Medulla oblongata (tissue), 1 donor: ENCODE measurements around the gene SLC2A10.
"Not testable (repeated sequence)": the region's sequence is repeated elsewhere in the genome, so short reads cannot be mapped to it uniquely, and the experiment has no call there.

Source experiments
- DNase-seq: peaks from one replicate; pipeline ENCODE4 v3.0.0-alpha.2; 2015; ENCODE audit errors: extremely low spot score

The SLC2A10 gene

DNA sequence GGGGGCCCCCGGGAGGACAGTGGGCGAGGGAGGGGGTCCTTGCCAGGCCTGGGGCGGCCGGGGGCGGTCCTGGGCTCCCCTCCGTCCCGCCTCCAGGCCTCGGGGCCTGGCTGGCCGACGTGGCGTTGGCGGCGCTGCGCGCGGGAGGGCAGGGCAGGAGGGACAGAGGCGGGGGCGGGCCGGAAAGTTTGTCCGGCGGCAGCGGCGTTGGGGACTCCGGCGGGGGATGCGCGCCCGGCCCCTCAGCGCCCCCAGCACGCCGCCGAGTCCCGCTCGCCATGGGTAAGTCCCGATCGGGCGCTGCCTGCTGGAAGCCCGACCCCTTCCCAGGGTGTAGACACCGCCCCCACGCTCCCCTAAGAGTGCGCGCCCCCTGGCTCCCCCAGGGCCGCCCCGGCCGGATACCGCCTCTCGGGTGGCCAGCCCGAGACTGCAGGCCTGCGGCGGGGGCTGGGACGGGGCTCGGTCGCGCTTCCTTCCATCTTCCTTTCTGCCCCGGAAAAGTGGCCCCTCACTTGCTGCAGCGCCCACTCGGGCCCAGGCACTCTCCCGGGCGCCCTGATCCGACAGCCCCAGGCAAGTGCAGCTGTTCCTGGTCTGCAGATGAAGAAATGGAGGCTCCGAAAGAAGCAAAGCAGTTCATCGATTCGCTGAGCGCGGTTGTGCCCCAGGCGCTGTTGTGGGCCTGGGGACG lies at the start of gene SLC2A10:
Gene SLC2A10, plus strand, starts transcription at position 191 of the 694 bp plus-strand sequence. Its CDS starts 88 bp downstream, at position 279.
- DNase-seq = peak; percentile 29

DNA sequence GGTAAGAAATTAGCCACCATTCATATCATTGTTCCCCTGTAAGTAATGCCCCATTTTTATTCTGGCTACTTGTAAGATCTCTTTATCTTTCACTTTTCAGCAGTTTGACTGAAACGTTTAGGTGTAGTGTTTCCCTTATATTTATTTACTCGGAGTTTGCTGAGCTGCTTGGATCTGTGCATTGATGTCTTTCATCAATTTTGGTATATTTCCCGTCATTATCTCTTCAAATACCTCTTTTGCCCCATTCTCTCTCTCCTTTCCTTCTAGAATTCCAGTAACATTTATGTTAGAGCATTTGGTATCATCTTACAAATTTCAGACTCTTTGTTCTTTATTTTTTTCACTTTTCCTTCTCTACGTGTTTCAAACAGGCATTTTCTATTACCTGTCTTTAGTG lies 49.0 kb upstream of the SLC2A10 start:
- no peak for DNase-seq

DNA sequence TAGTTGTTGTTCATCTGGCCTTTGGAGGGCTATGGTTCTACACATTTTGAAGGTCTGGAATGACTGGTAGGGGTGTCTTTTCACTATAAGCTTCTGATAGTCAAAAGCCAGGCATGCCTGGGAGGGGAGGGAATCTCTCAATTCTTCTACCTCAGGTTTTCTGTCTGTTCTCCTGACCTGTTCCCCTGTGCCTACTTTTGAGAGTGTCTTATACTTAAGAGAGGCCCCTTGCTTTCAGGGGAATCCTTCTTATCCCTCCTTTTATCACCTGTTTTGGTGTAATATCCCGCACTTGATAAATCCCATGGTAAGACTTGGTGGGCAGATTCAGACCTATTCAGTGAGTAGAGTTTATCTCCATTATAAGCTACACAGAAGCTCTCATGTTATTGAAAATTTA lies 47.8 kb upstream of the SLC2A10 start:
- no peak for DNase-seq

DNA sequence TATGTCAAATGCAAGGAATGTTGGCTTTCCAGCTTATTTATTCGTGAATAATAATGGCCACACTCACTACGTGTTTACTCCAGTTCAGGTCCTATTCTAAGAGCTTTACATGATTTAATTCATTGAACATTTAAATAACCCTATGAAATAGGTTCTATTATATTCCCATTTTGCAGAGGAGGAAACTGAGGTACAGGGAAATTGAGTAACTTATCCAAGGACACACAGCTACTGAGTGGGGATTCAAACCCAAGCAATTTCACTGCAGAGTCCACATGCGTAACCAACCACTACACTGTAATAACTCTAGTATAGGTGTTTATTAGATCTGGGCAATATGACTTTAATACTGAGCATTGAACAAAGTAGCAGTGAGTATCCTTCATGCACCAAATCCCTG lies 45.9 kb upstream of the SLC2A10 start:
- no peak for DNase-seq

- DNase-seq = no peak
Observed at GRCh38 chr20:46665602-46666001, 43.8 kb upstream of the SLC2A10 start.

DNA sequence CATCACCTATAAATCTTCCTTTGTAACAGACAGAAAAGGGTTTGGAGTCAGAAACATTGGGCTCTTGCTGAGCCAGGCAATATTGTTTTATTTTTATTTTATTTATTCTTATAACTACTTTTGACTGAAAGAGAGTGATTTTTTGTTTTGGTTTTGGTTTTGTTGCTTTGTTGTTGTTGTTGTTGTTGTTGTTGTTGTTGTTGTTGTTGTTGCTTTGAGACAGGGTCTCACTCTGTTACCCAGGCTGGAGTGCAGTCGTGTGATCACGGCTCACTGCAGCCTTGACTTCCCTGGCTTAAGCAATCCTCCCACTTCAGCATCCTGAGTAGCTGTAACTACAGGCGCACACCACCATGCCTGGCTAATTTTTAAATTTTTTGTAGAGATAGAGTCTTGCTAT lies 43.1 kb upstream of the SLC2A10 start:
- DNase-seq = no peak

GRCh38 chr20:46666818-46667515 lies 42.5 kb upstream of the SLC2A10 start:
- DNase-seq = no peak

DNA sequence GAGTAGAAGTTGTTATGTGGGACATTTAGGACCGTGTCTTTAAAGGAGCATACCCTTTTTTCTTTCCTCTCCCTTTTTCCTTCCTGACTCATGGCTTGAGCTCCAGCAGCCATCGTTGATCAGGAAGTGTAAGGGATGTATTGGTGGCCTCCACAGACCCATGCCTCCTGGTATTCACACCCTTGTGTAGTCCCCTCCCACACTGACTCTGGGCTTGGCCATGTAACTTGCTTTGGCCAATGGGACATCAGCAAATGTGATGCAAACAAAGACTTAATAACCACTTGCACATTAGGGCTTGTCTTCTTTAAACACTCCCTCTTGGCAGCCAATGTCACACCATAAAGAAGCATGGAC lies 39.2 kb upstream of the SLC2A10 start:
- no peak for DNase-seq

GRCh38 chr20:46670585-46671584 lies 38.6 kb upstream of the SLC2A10 start:
- no peak for DNase-seq

DNA sequence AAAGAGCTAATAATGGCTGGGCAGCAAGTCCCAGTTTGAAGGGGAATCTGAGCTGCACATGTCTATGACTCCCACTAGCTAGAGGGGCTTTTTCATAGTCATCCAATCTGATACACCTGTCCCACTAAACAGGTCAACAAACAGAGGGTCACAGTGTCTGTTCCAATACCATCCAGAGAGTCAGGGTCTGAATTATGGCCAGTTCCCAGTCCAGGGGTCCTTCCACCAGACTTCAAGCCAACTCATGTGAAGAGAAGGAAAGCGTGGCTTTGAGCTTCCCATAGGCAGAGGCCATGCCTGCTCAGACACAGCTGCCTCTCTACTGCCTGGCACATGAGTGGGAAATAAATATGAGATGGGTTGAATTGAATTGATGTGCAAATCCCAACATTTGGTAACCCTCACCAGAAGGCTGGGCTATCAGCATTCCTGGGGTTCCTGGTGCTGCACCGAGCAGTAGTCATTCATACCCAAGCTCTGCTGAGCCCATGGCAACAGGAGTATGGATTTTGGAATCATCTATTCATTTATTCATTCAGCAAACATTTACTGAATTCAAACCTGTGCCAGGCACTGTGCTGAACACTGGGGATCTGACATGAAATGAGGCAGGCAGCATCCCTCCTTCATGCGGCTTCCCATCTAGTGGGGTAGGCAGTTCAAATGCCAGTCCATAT lies 37.4 kb upstream of the SLC2A10 start:
- DNase-seq = no peak

DNA sequence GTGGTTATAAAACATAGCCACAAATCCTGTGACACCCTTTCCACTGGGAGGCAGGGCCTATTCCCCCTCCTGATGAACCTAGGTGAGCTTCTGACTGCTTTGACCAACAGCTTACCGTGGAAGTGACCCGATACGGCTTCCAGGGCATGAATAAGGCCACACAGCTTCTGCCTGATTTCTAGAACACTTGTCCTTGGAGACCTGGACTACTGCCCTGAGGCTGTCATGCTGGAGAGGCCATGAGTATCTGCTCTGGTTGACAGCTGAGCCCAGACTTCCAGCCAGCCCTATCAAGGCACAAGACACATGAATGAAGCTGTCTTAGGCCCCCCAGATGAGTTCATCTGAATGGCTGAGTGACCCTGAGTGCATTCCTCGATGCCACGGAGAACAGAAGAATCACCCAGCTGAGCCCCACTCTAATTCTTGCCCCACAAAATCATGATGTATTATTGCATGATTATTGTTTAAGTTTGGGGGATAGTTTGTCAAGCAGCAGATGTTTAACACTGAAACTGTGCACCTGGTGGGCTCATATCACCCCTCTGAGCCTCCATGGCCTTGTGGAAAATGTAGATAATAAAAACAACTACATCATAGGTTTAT lies 36.8 kb upstream of the SLC2A10 start:
- DNase-seq = no peak

GRCh38 chr20:46673394-46674252 lies 35.8 kb upstream of the SLC2A10 start:
- no peak for DNase-seq

DNA sequence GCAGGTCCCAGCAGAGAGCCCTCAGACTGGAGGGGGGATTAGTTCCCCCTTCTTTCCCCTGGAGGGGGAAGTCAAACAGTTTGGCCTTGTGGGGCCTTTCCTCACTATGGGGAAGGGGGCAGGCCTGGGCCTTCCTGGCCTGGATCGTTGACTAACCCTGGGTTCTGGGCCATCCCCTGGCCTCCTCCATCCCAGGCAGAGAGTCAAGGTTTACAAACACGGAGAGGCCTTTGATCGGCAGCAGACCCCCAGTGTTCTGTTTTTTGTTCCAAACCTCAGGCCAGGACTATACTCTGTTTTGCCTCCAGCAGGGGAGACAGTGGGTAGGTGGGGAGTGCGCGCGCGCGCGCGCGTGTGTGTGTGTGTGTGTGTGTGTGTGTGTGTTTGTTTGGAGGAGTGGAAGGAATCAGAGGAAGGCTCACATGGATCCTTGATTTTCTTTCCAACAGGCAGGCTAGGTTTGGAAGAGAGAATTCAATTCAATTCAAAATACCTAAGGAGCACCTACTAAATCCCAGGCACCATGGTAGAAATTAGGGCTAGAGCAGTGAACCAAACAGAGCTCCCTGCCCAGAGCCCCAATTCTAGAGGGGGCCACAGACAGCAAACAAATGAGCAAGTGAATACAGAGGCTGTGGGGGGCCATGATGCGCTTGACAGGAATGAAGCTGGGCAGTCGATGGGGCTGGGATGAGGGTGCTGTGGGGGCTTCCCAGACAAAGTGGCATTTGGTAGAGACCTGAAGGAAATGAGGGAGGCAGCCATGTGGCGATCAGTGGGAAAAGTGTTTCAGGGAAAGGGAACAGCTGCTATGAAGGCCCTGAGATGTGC lies 35.0 kb upstream of the SLC2A10 start:
- DNase-seq = no peak

- not testable (repeated sequence) for DNase-seq
Observed at GRCh38 chr20:46676649-46677316, 32.7 kb upstream of the SLC2A10 start.

DNA sequence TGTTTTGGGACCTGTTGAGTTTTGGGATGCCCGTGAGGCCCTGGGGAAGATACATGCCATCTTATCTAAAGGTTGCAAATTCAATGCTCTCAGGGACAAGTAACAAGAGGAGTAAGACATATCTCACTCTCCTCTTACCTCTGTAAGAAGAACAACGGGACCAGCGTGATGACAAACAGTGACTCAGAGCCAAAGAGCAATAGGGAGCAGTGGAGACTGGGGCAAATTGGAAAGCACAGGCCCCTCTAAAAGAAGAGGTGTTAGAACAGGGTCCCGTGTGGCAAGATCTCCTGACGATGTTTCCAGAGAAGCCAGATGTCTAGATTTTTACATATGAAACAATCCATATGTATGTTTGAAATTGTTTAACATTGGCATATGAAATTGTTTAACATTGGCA lies 31.8 kb upstream of the SLC2A10 start:
- no peak for DNase-seq

DNA sequence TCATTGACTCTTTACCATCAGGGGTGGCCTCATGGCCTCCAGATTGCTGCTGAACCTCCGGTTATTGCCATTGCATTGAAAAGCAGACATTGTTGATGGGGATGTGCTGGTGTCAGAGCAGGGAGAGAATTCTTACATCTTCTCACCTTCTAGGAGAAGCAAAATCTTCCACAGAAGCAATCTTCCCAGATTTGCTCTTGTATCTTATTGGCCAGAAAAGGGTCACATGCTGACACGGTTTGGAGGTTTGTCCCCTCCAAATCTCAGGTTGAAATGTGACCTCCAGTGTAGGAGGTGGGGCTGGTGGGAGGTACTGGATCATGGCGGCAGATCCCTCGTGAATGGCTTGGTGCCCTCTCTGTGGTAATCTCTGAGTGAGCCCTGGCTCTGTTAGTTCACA lies 30.9 kb upstream of the SLC2A10 start:
- no peak for DNase-seq

- no peak for DNase-seq
Observed at GRCh38 chr20:46680684-46681031, 28.8 kb upstream of the SLC2A10 start.

- DNase-seq = peak; percentile 88
Observed at GRCh38 chr20:46681032-46681854, 28.2 kb upstream of the SLC2A10 start.
